Measurements from ENCODE around the gene NDFIP2.
A peak's percentile ranks its signal among the peaks of the same experiment; 100 is the strongest.

The NDFIP2 gene, protein sequence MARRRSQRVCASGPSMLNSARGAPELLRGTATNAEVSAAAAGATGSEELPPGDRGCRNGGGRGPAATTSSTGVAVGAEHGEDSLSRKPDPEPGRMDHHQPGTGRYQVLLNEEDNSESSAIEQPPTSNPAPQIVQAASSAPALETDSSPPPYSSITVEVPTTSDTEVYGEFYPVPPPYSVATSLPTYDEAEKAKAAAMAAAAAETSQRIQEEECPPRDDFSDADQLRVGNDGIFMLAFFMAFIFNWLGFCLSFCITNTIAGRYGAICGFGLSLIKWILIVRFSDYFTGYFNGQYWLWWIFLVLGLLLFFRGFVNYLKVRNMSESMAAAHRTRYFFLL

DNA sequence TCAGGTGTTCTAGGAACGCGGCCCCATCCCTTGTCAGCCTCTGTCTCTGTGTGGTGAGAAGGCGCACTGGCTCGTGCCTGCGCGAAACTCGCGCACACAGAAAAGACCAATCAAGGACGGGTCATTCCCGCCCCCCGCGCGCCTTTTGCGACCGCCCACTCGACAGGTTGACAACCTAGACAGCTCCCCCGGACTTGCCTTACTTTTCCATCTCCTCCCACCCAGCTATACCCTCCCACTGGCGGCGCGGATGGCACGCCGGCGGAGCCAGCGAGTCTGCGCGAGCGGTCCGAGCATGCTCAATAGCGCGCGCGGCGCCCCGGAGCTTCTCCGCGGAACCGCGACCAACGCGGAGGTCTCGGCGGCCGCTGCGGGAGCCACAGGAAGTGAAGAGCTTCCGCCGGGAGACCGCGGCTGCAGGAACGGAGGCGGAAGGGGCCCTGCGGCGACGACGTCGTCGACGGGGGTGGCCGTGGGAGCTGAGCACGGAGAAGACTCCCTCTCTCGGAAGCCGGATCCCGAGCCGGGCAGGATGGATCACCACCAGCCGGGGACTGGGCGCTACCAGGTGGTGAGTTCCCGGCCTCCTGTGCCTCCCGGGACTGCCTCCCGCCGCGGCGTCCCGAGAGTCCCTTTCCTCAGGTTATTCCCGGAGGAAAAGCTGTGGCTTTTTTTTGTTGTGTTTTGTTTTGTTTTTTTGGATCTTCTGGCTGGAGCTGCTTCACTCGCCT, at the start of gene NDFIP2:
Gene NDFIP2 (plus strand): TSS at position 202 of the 731 bp plus-strand sequence. CDS start 49 bp downstream, at position 251.
- DNase-seq, result peak; percentile 77

DNA sequence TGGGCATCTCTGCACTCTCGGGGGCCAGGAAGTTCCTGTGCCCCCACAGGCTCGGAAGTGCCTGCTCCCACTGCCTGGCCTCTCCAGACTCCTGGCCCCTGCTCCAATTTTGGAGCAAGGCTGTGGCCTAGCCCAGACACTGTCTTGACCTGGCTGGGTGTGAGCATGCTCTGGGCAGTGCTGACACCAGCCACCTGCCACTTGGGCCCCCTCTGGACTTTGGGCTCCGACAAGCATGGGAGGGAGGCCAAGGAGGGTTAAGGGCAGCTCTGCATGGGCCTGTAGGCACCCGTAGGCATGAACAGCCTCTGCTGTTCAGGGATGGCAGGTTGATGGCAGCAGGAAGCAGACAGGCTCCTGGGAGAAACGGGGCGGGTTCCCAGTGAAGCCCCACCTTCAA, 48.9 kb upstream of the NDFIP2 start:
- DNase-seq, result no peak

DNA sequence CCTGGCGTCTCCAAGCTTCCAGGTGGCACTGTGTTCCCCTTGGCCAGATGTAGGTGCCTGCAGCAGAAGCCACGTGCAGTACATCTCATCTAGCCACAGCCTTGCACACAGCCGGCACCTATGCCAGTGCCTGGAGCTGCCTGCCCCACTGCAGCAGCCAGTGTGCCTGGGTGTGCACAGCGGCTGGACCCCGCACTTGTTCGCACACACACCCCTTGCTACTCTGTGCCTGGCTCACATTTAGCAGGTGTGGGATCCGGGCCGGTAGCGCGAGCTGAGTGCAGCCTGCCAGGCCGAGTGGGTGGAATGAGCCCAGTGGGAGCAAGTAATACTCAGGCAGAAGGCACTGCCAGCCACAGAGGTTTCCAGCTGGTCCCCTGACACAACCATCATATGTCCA, 48.0 kb upstream of the NDFIP2 start:
- DNase-seq, result no peak

DNA sequence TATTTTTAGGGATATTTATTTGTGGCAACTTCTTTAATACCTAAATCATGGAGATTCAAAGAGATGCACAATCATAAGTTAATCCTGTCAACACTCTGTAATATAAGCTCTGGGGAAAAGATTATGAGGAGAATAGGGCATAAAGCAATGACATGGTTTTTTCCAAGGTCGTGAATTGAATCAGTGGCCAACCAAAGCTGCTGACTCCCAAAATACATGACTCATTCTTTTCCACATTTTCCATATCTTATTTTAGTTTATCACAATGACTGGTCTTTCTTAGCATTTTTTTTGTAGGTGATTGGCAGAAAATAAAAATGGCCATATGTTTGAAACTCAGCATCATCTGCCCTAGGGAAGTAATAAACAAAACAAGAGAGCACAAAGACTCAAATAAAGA, 46.4 kb upstream of the NDFIP2 start:
- no peak for DNase-seq

DNA sequence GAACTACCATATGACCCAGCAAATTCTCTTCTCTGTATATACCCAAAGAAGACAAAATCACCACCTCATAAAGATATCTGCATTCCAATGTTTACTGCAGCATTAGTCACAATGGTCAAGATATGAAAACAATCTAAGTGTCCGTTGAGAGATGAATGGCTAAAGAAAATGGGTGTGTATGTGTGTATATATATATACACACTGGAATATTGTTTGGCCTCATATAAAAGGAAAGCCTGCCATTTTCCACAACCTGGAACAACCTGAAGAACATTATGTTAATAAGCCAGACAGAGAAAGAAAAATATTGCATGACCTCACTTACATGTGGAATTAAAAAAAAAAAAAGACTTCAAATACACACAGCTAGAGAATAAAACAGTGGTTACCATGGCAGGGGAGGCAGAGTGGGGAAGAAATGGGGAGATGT, 45.4 kb upstream of the NDFIP2 start:
- DNase-seq, result no peak

DNA sequence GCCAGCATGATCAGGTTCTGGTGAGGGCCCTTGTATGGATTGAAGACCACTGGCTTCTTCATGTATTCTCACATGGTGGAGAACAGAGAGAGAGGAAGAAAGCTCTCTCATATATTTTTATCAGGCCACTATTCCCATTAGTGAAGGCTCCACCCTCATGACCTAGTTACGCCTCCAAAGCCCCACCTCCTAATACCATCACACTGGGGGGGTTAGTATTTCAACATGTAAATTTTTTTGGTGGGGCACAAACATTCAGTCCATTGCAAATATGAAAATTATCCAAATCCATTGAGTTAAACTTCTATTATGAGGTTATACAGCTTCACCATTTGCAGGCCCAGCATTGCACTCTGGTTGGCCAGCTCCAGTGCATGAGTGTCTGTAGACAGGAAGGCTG, 41.7 kb upstream of the NDFIP2 start:
- DNase-seq, result no peak

DNA sequence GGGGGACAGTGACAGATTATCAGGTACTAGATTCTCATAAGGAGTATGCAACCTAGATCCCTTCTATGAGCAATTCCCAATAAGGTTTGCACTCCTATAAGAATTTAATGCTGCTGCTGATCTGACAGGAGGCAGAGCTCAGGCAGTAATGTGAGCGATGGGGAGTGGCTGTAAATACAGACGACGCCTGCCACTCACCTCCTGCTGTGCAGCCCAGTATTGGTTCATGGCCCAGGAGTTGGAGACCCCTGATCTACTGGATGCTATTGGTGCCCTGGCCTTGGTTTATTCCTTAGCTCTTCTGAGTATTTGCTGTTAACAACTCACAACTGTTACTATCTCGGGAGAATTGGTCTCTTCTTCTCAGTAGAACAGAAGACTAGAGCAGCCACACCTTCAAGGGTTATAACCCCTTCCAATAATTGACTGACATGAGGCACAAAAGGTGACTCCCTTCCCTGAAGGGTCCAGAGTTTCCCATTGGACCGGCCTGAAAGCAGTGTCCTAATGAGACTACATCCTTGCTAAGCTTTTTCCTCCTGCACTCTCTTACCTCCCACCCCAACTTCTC, 39.9 kb upstream of the NDFIP2 start:
- no peak for DNase-seq

DNA sequence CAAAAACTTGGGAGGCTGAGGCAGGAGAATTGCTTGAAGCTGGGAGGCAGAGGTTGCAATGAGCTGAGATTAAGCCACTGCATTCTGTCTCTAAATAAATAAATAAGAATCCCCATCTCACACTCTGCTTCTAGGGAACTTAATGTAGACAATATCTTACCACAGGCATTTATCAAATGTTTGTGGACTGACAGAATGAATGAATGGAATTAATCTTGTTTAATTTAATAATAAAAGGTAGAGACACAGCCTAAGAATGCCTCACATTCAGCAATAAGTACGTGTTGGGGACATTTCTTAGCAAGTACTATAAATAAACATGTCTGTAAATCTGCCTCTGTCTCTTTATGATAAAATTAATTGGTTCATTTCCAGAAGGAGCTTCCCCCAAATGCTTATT, 38.7 kb upstream of the NDFIP2 start:
- no peak for DNase-seq

DNA sequence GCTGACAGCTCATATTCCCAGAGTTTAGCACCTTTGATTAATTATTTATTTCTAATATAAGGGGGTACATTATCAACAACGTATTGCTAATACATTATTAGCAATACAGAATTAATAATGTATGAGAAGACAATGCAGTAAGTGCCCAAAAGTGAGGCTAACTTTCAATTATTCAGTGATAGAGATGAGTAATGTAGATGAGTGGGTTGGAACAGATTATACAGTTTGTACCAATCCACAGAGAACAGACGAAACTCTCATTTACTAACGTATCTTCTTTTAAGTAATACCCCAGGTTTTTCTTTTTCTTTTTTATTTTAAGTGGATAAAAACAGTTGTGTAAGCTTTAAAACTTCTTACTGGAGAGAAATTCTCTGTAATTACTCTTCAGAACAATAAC, 38.2 kb upstream of the NDFIP2 start:
- no peak for DNase-seq

DNA sequence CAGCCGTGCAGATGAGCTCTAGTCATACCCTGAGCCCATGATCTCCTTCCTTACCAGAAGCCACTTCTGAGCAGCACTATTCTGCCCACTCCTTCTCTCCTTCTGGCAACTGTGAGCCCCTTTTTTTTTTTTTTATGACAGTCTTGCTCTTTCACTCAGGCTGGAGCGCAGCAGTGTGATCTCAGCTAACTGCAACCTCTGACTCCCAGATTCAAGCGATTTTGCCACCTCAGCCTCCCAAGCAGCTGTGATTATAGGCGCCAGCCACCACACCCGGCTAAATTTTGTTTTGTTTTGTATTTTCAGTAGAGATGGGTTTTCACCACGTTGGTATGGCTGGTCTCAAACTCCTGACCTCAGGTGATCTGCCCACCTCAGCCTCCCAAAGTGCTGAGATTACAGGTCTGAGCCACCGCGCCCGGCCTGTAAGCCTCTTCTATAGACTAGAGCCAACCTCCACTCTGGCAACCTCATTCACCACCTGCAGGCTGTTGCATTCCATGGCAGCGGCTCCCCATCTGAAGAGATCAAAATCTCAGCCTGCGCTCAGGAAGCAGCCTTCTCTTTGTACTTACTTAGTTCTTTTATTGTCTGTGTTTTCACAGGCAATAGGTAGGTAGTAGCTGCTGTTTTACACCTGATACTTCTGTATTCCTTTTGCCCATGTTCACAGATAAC, 34.8 kb upstream of the NDFIP2 start:
- DNase-seq, result no peak

DNA sequence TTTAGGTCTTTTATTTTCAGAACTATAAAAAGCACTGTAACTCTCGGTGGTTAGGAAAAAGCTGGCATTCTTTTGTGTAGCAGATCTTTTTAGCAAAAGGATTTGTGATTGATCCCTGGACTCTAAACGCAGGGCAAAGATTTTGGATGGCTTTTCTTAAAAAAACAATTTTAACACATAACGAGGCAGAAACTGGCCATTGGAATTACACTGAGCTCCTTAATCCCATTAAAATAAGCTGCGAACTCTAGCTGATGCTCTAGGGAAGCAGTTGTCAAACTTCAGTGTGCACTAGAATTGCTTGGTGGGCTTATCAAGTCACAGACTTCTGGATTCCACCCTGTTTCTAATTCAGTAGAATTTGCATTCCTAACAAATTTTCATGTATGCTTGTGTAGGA, 33.8 kb upstream of the NDFIP2 start:
- no peak for DNase-seq

DNA sequence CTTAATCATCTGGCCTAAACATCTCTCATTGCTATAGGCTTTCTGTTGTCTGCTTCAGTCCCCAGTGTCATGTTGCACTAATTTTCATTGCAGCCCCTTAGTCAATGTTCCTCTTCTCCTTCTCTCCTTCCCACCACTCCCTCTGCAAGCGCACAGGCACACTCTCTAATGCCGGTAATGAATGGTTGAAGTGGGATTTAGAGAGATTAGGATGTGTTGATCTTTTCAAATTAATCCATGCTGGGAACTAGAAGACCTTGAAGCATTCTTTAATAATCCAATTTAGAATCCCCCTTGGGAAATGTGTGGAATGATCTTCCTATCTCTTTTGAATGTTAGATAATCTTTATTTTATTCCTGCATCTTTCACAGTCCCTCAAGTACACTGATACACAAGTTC, 33.2 kb upstream of the NDFIP2 start:
- no peak for DNase-seq

DNA sequence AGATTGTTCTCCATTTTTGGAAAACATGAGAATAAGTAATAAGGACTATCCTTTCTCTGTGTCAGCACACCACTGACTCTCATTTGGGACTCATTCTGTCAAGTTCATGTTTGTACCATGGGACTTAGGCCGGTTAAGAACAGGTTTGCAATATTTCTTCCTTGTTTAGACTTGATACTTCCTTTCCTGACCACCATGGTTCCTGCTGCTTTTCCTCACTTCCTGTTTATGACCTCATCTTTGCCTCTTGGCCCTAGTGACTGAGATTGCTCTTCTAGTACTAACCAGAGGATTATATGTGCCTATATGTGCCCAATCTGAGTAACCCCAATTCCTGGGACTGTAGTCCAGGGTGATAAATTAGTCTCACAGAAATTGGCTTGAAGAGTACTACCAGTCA, 32.5 kb upstream of the NDFIP2 start:
- DNase-seq, result no peak

DNA sequence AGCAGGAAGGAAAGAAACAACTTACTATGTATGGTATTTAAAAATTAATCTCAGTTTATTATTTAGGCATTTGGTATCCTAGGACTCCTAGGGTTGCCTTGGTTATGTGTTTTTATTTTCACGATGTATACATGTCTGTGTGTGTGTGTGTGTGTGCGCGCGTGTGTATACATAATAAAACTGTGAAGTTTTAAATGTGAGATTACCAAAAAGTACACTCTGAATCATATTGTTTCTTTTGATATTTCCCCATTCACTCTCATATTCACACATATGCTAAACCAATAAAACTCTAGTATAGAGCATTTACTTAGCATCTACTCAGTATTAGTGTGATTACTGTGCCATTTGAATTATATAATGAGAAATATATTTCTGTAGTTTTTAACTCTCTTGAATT, 30.8 kb upstream of the NDFIP2 start:
- no peak for DNase-seq

DNA sequence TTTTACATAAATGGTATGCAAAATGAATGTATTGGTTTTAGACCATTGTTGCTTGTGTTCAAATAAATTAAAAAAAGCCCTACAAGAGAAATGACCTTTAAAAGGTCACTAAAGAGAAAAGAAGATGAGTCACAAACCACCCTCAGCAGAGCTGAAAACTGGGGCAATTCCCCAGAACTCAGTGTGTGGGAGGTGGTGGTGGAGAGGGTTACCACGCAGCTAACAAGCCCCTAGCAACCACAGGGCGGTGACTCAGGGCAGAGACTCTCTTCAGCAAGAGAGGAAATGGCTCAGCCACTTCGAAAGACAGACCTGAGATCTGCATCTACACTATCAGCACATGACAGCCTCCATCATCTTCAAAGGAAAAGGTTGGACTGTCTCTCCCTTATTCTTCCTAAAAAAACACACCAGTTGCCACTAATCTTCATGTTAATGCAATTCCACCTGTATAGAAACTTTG, 29.4 kb upstream of the NDFIP2 start:
- DNase-seq, result no peak

DNA sequence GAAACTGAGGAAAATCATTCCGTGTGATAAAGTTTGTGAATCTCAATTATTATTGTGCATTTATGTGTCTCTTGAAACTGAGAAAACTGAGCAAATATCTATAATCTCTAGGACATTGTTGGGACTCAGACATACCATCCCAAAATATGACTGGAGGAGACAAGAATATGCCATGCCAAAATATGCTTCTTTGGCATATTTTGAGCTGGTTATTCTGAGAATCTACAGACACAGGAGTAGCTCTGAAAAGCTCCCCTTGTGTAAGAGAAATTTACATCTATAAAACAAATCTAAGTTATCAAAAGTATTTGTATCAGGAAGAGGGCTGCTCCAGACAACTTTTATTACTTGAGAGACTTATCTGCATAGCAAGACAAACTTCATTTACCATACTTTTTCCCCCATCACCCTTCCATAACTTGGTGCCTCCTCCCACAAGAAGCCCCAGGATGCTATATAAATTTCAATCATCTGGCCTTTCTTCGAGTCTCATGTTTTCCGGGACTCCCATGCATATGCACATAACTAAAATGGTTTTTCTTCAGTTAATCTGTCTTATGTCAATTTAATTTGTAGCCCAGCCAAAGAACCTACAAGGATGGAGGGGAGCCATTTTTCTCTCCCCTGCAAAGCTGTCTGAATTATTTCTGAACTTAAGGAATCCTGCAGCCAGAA, 28.6 kb upstream of the NDFIP2 start:
- no peak for DNase-seq

DNA sequence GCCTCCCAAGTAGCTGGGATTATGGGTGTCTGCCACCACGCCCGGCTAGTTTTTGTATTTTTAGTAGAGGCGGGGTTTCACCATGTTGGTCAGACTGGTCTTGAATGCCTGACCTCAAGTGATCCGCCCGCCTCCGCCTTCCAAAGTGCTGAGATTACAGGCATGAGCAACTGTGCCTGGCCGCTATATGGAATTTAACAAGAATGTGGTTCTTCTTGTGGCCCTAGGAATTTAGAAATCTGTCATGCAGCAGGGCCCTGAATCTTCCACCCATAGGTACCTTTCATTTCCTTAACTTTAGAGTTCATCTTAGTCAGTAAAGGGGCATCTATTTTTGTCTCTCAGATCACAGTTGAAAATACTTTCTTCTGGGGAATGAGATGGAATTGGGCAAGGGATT, 25.6 kb upstream of the NDFIP2 start:
- DNase-seq, result no peak

DNA sequence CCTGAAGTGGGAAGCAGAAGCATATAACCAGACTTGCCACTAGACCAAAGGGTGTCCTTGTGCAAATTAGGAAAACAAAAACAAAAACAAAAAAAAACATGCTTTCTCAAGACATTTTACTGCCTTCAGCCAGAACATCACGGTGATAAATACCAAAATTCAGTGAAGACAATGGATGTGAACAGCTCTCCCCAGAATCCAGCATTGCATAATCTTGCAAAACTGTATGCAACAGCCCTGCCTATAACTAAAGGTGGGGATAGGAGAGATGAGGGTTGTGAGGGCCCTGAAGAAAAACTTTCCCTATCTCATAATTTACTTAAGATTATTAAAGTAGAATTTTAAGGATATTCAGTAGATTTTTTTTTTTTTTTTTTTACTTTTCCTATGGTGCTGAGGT, 24.9 kb upstream of the NDFIP2 start:
- no peak for DNase-seq

DNA sequence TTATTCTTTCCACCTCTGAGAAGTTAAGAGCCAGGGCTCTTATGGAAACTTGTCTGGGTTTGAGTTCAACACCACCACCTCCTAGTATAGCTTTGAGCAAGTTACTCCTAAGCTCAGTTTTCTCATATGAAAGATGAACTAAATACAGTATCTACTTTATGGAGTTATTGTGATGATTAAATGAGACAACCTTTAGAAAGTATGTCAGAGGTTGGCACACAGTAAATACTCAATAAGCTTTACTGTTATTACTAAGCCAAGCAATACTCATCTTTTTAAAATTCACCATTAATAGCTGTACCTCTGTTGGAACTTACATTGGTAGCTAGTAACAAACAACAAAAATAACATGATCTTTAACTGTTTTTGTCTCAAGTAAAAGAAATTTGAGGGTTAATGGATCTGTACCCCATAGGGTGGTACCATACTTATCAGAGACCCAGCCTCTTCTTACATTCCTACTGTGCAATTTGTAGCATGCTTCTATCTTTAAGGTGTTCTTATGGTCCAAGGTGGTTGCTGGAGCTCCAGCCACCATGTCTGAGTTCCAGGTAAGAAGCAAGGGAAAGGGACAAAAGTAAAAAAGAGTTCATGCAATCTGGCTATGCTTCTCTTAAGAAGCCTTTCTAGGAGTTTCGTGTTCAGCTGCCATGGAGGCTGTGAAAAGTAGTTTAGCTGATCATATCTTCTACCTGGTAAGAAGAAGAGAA, 24.1 kb upstream of the NDFIP2 start:
- no peak for DNase-seq

DNA sequence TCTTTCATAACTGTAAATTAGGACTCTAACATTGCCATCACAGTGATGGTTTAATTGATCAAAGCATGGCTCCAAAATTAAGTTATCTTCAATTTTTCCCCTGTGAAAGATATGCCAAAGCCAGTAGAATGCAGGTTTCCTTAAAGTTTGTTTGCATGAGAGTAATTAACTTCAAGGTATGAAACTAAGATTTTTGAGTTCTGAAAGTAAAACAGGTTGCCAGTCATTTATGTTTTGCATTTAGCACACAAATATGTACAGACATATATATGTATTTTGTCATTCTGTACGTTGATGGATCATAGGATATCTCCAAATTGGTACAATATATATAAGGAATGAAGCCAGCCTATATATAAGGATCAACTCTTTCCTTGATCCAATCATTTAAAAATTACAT, 23.6 kb upstream of the NDFIP2 start:
- no peak for DNase-seq

DNA sequence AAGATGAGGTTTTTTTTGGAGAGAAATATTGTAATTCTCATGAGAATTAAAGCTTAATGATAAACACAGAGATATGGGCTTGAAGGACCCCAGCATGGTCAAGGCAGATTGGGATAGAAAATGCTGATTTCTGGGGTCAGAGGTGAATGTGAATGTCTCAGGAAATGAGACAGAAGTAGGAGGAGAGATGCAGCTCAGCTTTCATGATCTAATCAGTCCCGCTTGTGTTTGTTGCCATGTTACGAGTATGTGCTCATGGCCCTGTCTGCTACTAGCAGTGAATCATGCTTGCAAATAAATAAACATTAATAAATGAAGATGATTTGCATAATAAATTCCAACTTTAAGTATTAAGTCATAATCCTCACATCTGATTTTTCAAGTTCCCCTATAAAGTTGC, 23.0 kb upstream of the NDFIP2 start:
- no peak for DNase-seq

DNA sequence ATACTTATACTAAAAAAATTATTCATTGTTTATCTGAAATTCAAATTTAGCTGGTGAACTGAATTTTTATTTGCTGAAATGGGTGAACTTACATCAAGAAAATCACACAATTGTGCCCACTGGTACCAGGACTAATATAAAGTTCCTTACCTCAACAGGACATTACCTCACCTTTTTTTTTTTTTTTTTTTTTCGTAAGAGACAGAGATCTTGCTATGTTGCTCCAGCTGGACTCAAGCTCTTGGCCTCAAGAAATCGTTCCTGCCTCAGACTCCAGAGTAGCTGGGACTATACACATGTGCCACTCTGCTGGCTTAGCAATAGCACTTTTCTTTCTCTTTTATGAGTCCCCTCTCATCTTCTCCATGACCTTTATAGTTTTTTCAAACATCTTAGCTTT, 22.5 kb upstream of the NDFIP2 start:
- no peak for DNase-seq

All from NCI-H1105 (cell line).